Amniotic epithelial cell (primary cell): ENCODE measurements around the gene SP1.
"Not testable (repeated sequence)": the region's sequence is repeated elsewhere in the genome, so short reads cannot be mapped to it uniquely, and the experiment has no call there.

Experiments
- DNase-seq: peaks from one replicate; pipeline ENCODE4 v3.0.0-alpha.2; 2010; ENCODE audit warnings: low read depth

The SP1 gene

GRCh38 chr12:53380104-53380793, at the start of gene SP1:
SP1 (plus strand) TSS chr12:53380176; CDS start chr12:53380292, 116 bp downstream.
- peak; percentile 93 for DNase-seq

GRCh38 chr12:53330671-53331070, 49.3 kb upstream of the SP1 start:
- DNase-seq = no peak

- DNase-seq = not testable (repeated sequence)
Observed at GRCh38 chr12:53332339-53332738, 47.6 kb upstream of the SP1 start.

GRCh38 chr12:53332744-53333143, 47.2 kb upstream of the SP1 start:
- DNase-seq = no peak

GRCh38 chr12:53333289-53333688, 46.7 kb upstream of the SP1 start:
- DNase-seq = no peak

GRCh38 chr12:53333845-53334244, 46.1 kb upstream of the SP1 start:
- DNase-seq = no peak

GRCh38 chr12:53334822-53335221, 45.2 kb upstream of the SP1 start:
- DNase-seq = no peak

- DNase-seq = no peak
Observed at GRCh38 chr12:53336181-53336681, 43.7 kb upstream of the SP1 start, which contains the start of gene SP7. SP7 (minus strand) TSS chr12:53336354; CDS start chr12:53335646, 708 bp downstream.

- DNase-seq = no peak
Observed at GRCh38 chr12:53338017-53338416, 42.0 kb upstream of the SP1 start.

GRCh38 chr12:53338916-53339315, 41.1 kb upstream of the SP1 start:
- DNase-seq = peak; percentile 40

- DNase-seq = peak; percentile 27
Observed at GRCh38 chr12:53340398-53340797, 39.6 kb upstream of the SP1 start.

GRCh38 chr12:53343449-53343848, 36.5 kb upstream of the SP1 start:
- DNase-seq = no peak

- DNase-seq = no peak
Observed at GRCh38 chr12:53343969-53344368, 36.0 kb upstream of the SP1 start.

- DNase-seq = no peak
Observed at GRCh38 chr12:53344487-53344823, 35.5 kb upstream of the SP1 start.

- peak; percentile 78 for DNase-seq
Observed at GRCh38 chr12:53344824-53345485, 35.0 kb upstream of the SP1 start.

GRCh38 chr12:53345486-53346188, 34.3 kb upstream of the SP1 start:
- DNase-seq = peak; percentile 63

- no peak for DNase-seq
Observed at GRCh38 chr12:53346491-53346890, 33.5 kb upstream of the SP1 start.

- no peak for DNase-seq
Observed at GRCh38 chr12:53347905-53348304, 32.1 kb upstream of the SP1 start.

GRCh38 chr12:53352331-53353256, 27.4 kb upstream of the SP1 start:
- peak; percentile 76 for DNase-seq

- DNase-seq = no peak
Observed at GRCh38 chr12:53353257-53353655, 26.7 kb upstream of the SP1 start.

- DNase-seq = no peak
Observed at GRCh38 chr12:53355121-53355520, 24.9 kb upstream of the SP1 start.
